ENCODE measurements around the gene C3orf70.

C3orf70 gene

DNA sequence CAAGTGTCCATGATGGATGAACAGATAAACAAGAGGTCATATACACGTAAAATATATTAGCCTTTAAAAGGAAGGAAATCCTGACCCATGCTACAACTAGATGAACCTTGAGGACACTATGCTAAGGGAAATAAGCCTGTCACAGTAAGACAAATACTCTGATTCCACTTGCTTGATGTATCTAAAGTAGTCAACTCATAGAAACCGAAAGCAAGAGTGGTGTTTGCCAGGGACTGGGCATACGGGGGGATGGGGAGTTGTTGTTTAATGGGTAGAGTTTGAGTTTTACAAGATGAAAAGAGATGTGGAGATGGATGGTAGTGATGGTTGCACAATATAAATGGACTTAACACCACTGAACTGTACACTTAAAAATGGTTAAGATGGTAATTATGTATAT is 65.4 kb downstream of the C3orf70 start:
- no peak for DNase-seq (ENCODE audit: low read depth in 2 of 2)

DNA sequence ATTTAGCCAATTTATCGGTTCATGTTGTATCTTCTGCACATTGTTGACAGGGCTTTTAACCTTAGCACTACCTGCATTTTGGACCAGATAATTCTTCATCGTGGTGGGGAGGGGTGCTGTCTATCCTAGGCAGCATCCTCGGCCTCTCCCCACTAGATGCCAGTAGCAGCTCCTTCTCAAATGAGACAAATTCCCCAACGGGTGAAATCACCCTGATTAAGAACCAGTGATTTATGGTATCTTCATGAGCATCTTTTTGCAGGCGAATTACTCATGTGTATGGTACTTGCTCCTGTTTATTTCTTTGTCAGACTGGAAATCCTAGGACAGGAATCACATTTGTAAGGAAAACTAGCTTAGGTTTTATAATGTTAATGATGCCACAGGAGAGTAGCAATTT is 68.0 kb downstream of the C3orf70 start:
- DNase-seq (ENCODE audit: low read depth in 2 of 2): no peak

DNA sequence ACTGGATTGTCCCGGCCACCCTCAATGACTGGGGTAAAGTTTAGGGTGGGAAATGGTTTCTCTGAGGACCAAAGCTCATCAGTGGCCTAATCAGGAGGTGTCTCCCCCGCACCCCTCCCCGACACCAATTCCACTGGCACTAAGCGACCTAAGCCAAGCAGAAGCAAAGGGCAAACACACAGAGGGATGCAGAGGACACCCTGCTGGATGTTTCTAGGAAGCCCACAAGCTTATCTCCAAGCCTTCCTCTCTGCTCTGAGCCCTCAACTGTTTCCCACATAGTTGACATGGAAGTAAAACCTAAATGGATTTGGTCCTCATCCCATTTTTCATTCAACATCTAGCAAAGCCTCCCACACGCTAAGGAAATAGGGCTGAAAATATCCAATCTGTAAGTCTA is 68.5 kb downstream of the C3orf70 start:
- no peak for DNase-seq (ENCODE audit: low read depth in 2 of 2)

DNA sequence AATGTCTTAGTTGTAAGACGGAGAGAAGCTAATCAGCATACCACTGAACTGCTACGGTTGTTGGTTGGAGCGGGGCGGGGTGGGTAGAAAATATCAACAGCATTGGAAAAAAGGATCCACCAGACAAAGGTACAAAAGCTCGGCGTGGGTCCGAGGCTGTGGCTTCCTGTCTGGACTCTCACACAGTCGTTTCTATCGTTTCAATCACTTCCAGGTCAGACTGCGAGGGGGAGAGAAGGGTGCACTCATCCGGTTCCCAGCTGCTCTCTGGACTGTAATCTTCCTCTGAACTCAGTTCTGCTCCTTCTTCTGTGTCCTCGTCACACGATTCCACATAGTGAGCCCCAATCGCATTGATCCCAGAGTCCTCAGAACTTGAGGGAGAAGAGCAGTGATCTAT is 70.0 kb downstream of the C3orf70 start:
- no peak for DNase-seq (ENCODE audit: low read depth in 2 of 2)

DNA sequence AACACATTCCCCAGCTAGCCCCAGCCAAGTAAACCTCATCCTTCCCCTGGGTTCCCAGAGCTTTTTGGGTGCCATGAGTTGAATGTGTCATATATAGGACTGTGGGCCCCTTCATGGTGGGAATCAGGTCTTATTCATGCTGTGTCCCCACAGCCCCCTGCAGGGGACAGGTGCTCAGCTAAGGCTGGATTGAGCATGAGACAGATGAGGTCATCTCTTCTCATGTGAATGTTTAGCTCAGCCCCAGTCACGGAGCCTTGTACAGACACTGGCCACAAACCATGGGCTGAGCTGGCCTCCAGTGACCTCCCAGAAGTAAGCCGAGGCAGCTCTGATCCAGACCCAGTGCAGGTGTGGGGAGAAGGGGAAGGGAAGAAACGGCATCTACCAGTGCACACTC is 70.7 kb downstream of the C3orf70 start:
- DNase-seq (ENCODE audit: low read depth in 2 of 2): no peak

DNA sequence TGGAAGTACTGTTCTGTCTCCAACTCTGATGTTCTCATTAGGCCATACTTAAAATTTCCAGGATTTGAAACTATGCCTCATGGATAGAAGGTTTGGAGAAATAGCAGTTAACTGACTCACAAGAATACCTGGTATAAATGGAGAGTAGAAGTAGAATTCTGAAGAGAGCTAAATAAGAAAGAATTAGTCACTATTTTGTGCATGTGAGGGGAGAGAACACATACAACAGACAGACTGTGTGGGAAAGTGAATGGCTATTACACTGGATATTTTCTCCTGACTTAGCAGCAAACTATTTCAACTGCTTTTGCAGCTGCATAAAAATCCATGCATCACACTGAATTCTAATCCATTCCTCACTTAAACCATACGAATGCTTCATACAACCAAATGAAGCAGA is 71.3 kb downstream of the C3orf70 start:
- DNase-seq (ENCODE audit: low read depth in 2 of 2): no peak

DNA sequence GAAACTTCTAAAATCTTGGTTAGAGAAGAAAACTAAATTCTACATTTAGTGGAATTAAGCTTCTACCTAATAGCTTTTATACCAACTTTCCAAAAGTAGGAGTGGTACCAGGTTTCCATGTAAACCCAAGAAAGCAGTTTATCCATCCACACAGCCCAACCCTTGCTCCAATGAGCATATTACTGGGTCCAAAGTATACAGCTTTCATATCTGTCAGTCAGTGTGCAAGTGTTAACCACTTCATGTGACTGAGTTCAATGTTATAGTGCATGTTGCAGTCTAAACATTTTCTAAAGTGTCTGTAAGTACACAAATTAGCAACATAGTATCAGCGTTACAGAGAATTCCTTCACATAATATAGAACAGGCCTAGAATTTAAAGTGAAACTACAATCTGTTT is 73.2 kb downstream of the C3orf70 start:
- no peak for DNase-seq (ENCODE audit: low read depth in 2 of 2)

DNA sequence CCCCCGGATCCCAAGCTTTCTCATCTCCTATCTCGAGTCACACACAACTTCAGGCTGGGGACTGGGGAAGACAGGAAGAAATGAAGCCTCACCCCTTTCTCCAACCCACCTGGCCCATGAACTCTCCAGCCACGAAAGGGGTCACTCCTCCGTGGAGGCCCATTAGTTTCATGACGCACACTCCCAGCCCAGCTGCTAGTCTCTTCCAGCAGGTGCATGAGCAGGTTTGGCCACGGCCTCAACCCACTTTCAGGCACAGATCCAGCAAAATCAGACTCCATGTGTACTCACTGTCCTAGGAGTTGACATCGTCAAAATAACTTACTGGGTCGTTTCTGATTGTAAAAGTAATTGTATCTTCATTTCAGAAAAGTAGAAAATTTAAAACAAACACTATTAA is 76.6 kb downstream of the C3orf70 start:
- no peak for DNase-seq (ENCODE audit: low read depth in 2 of 2)

DNA sequence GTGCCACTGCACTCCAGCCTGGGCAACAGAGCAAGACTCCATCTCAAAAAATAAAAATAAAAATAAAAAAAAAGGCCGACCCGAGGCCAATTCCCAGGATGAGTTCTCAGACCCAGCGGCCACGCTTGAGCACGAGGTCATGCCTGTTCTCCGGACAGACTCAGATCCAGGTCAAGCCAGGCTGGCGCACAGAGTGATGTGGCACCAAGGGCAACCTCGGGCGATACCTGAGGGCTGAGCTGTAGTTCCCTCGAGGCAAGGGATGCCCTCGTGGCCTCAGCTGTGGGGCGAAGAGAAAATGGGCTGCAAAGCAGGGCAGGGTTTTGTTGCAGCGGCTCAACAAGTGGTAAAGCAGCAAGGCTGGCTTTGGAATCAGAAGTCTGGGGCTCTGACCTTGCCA is 77.3 kb downstream of the C3orf70 start:
- DNase-seq (ENCODE audit: low read depth in 2 of 2): no peak

DNA sequence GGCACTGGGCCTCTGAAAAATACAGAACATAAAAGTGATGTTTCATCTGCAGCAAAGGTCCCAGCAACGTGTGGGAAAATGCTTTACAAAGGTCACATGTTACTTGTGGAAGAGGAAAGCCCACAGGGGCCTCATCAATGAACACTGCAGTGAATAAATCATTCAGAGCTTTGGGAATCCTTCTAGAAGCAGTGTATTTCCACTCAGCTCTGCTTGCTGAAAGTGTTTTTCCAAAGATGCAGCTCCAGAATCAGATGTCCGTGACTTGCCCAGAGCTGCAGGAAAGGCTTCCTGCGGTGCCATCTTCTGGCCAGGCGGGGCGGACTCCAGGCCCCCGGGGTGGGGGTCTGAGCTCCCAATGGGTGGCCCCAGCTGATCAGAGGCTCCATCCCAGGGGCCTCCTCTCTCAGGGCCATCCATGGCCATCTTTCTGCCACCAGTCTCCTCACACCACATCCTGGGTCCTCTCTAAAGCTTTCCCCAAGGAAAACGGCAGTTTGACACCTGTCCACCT is 81.5 kb downstream of the C3orf70 start:
- DNase-seq (ENCODE audit: low read depth in 2 of 2): no peak

DNA sequence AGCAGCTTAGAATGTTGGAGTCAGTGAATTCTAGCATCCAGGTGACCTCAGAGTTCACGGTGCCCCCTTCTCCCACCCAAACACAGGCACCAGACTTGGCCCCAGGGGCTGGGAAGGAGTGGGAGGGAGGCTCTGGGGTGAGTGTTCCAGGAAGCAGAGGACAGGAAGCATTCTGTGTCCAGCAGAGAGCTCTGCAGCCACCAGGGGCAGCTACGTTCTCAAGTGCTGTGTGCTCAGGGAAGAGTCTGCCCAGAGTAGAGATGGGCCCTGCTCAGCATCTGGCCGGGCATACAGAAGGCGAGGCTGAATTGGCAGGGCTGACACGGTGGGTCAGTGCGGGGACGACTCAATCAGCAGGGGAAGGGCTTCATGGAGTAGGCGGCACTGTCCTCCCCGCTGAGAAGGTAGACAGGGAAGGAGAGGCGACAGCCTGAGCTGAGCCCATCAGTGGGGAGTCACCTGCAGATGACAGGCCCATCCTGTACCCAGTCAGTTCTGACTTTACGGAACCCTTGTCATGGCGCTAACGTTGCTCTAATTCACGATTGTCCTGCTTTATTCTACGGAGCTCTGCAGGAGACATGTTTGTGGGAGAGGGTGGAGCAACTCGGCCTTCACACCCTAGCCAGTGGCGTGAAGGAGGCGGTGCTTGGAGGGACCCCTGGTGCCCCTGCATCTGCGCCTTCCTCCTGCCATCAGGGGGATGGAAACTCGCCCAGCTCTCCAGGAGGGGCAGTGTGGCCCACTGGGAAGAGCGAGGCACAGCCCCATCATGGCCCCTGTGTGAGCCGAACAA is 82.2 kb downstream of the C3orf70 start:
- DNase-seq (ENCODE audit: low read depth in 2 of 2): no peak

DNA sequence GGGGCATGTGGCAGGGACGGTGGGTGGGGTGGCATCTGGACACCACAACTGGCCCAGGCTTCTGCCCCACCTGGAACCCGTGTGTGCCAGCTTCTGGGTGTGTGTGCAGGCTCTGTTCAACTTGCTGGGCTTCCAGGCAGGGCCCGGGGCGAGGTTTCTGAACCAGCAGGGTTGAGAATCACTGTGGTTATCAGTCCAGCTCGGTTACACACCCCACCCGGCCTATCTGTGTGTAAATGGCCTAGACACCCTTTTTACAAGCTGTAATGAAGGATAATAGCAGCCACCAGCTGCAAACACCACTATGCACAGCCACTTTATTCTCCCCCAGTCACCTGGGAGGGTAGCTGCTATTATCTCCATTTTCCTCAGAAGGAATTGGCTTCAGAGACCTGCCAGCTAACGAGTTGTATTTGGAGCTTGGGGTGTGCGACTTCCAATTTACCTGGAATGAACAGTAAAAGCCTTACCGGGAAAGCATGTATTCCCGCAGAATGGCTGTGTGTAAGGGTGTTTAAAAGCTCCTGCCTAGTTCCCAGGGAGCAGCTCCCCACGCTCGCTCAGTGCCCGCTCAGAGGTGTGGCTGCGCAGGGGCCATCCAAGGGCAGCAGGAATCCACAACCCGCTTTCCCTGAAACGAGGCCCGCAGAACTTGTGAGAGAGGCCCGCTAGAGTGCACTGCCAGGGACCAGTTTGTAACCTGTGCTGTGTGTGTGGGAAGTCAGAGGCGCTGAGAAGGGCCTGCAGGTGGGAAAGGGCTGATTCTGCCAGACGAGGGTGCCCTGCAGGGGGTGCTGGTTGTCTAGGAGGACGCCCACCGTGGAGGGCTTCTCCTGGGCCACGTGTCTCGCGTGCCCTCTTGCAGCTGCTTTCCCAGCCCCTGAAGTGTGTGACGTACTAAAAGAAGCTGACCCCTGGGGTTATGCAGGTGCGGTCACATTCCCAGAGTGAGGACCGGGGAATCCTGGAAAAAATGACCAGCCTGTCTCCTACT is 83.5 kb downstream of the C3orf70 start:
- no peak for DNase-seq (ENCODE audit: low read depth in 2 of 2)

DNA sequence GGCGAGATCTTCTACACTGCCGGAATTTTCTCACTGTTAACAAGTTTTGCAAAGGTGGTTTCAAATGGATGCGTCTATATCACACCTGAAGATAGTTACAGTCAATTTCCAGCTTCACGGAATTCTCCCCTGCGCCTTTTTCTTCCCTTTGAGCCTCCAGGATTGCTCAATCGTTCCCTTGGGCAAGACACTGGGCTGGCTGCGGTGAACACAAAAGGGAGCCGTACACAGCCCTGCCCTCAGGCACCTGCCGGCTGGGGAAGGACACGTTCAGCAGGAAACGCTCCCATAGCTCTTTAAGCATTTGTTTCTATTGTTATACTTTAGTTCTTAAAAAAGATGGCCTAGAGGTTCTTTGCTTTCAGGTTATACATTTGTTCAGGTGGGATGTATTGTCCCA is 85.7 kb downstream of the C3orf70 start:
- DNase-seq (ENCODE audit: low read depth in 2 of 2): no peak

DNA sequence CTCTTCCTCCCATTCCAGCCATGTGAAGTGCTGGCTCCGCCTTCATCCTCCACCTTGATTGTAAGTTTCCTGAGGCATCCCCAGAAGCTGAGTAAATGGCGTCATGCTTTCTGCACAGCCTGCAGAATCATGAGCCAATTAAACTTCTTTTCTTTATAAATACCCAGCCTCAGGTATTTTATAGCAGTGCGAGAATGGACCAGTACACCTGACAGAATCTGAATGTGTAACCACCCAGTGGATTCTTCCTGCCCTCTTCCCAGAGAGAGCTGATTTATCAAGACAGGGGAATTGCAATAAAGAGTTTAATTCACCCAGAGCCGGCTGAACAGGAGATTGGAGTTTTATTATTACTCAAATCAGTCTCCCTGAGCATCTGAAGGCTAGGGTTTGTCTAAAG is 86.6 kb downstream of the C3orf70 start:
- DNase-seq (ENCODE audit: low read depth in 2 of 2): no peak

DNA sequence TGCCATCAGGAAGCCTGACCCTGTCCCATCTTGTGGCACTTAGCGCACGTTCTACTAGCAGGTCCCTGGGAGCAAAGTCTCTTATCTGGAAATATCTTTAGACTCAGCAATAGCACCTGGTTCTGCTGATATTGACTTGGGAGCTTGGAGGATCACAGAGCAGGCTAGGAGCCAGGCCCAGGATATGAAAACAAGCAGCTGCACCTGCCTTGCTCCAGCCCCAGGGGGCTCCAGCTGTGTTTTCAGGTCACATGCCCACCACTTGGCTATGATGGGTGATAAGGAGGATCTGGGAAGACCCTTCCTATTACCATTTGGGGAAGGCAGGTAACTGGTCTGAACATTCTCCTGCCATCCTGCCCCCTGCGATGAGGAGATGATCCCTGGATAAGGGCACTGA is 87.8 kb downstream of the C3orf70 start:
- no peak for DNase-seq (ENCODE audit: low read depth in 2 of 2)

DNA sequence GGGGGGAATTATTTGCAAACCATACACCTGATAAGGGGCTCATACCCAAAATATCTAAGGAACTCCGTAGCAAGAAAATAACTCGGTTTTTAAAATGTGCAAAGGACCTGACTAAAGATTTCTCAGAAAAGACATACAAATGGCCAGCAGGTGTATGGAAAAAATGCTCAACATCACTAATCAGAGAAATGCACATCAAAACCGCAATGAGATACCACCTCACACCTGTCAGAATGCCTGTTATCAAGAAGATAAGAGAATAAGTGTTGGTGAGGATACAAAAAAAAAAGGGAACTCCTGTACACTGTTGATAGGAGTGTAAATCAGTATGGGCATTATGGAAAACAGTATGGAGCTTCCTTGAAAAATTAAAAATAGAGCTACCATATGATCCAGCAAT is 89.4 kb downstream of the C3orf70 start:
- DNase-seq (ENCODE audit: low read depth in 2 of 2): no peak

DNA sequence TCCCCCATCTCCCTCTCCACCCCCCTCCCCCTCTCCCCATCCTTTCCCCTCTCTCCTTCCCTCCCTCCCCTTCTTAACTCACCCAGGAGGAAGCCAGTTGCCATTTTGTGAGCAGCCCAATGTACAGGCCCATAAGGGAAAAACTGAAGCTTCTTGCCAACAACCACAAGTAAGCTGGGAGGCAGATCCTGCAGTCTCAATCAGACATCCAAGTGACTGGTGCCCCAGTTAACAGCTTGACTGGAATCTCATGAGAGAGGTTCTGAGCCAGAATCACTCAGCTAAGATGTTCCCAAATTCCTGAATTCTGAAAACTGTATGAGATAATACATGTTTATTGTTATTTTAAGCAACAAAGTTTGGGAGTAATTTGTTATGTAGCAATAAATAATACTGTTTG is 90.7 kb downstream of the C3orf70 start:
- DNase-seq (ENCODE audit: low read depth in 2 of 2): no peak

DNA sequence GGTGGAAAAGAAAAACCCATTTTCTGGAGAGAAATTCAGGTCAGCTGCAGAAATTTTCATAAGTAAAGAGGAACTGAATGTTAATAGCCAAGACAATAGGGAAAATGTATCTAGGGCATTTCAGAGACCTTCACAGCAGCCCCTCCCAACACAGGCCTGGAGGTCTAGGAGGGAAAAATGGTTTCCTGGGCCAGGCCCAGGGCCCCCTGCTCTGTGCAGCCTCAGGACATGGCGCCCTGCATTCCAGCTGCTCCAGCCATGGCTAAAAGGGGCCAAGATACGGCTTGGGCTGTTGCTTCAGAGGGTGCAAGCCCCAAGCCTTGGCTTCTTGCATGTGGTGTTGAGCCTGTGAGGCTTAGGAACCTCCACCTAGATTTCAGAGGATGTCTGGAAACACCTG is 92.2 kb downstream of the C3orf70 start:
- no peak for DNase-seq (ENCODE audit: low read depth in 2 of 2)

DNA sequence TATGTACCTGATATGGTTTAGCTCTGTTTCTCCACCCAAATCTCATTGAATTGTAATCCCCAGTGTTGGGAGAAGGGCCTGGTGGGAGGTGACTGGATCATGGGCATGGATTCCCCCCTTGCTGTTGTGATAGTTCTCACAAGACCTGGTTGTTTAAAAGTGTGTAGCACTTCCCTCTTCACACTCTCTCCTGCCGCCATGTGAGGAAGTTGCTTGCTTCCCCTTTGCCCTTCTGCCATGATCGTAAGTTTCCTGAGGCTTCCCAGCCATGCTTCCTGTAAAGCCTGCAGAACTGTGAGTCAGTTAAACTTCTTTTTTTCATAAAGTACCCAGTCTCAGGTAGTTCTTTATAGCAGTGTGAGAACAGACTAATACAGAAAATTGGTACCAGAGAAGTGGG is 93.1 kb downstream of the C3orf70 start:
- DNase-seq (ENCODE audit: low read depth in 2 of 2): no peak

DNA sequence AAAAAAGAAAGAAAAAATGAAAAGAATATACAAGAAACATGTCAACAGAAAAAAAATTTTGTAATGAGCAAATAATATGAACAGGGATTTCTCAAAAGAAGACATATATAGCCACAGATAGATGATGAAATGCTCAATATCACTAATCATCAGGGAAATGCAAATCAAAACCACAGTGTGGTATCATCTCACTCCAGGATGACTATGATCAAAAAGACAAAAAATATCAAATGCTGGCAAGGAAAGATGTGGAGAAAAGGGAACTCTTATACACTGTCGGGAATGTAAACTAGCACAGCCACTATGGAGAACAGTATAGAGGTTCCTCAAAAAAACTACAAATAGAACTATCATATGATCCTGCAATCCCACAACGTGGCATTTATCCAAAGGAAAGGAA is 94.1 kb downstream of the C3orf70 start:
- DNase-seq (ENCODE audit: low read depth in 2 of 2): no peak

DNA sequence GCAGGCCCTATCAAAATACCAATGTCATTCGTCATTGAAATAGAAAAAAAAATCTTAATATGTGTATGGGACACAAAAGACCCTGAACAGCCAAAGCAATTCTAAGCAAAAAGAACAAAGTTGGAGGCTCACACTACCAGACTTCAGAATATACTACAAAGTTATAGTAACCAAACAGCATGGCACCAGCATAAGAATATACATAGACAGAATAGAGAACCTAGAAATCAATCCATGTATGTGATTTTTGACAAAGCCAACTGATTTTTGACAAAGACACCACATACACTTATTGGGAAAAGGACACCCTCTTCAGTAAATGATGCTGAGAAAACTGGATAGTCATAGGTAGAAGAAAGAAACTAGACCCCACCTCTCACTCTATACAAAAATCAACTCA is 95.0 kb downstream of the C3orf70 start:
- no peak for DNase-seq (ENCODE audit: low read depth in 2 of 2)

DNA sequence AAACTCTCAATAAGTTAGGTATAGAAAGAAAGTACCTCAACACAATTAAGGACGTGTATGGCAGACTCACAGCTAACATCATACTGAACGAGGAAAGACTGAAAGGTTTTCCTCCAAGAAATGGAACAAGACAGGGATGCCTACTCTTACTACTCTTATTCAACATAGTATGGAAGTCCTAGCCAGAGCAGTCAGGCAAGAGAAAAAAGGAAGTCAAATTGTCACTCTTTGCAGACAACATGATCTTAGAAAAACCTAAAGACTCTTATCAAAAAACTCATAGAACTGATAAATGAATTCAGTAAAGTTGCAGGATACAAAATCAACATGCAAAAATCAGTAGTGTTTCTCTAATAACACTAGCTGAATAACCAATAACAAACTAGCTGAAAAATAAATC is 96.0 kb downstream of the C3orf70 start:
- no peak for DNase-seq (ENCODE audit: low read depth in 2 of 2)

DNA sequence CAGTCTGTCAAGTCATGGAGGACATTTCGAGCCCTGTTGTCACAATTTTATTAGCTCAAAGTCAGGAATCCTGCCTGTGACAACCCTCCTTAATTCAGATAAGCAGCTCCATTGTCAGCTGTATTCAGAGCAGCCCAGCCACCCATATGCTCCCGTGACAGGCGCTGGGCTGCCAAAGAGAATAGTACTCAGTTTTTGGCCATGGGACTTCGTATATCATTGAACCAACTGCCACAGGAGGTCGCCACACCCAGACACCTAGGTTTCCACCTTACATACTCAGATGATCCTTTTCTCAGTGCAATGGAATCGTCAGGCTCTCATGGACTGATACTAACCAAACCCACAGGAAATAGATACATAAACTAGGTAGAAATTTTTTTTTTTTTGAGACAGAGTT is 100.2 kb downstream of the C3orf70 start:
- no peak for DNase-seq (ENCODE audit: low read depth in 2 of 2)

Measured in activated CD8-positive, alpha-beta memory T cell treated with anti-CD3 and anti-CD28 coated beads for 4 hours (primary cell).